ENCODE measurements around the gene FUS.

The FUS gene

DNA sequence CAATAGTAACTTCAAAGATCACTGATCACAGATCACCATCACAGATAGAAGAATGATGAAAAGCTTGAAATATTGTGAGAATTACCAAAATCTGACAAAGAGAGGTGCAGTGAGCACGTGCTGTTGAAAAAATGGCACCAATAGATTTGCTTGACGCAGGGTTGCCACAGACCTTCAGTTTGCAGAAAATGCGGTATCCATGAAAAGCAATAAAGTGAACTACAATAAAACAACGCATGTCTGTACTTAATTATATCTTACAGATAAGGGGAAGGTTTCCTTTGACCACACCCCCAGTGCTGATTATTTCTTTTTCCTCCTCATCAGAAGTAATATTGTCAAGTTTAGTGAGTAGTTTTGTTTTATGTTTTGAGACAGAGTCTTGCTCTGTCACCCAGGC is 58.1 kb downstream of the FUS start:
- CTCF ChIA-PET, result no interaction called here
- H3K4me3 Mint-ChIP-seq, result no peak overlapping the region
- H3K9me3 Mint-ChIP-seq, result peaks cover 5% of the 10 kb centered on the region
- no peaks in the 10 kb centered on the region for H3K4me1 Mint-ChIP-seq
- H3K27ac Mint-ChIP-seq, result no peak overlapping the region
- no peak for DNase-seq
- H3K36me3 Mint-ChIP-seq, result no peaks in the 10 kb centered on the region
- H3K27me3 Mint-ChIP-seq, result peaks cover 38% of the 10 kb centered on the region
